ENCODE results near the gene BPIFB3. TPM values are rescaled to one million over a fixed set of nuclear protein-coding genes. Genes with fewer than 3 reads are reported as not detected.

Gene BPIFB3
- total RNA-seq, 1 experiment from 2014 or later = not detected

DNA sequence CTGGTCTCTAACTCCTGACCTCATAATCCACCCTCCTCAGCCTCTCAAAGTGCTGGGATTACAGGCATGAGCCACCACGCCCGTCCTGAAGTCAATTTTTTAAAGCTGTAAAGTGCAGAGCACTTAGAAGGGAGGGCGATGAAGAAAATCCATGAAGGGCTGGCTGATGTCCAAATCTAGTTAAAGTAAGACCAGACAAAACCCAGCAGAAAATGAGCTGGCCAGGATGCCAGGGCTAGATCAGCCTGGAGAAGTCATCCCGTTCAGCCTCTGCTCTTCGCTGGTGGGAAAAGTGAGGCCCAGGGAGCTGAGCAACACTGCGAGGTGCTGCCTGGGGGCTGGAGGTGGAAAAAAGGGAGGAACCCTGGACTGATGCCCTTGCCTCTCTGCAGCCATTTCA lies 28.8 kb downstream of the BPIFB3 start:
- Mint-ChIP-seq H3K36me3 (ENCODE audit: insufficient read depth, unreplicated experiment) (no peaks in the 10 kb centered on the region), H3K9me3 (ENCODE audit: unreplicated experiment) (no peaks in the 10 kb centered on the region), H3K4me3 (ENCODE audit: unreplicated experiment) (no peak overlapping the region), H3K4me1 (ENCODE audit: low read depth, unreplicated experiment) (no peaks in the 10 kb centered on the region), H3K27ac (ENCODE audit: unreplicated experiment) (no peak overlapping the region), H3K27me3 (ENCODE audit: insufficient read depth, unreplicated experiment) (peaks cover 23% of the 10 kb centered on the region)
- ChIA-PET CTCF (interaction anchor here (1.1 kb wide), 1 partner anchor 304 kb away, joined by 3 read pairs; no protein-coding TSS in a partner anchor), POLR2A (interaction anchor here (0.7 kb wide), 1 partner anchor 224 kb away, joined by 3 read pairs; the partner anchor contains the start of gene EFCAB8)
- no peak for DNase-seq
- H3K4me3 ChIP-seq (ENCODE audit: low read depth, low read length) = no peak overlapping the region
- intact Hi-C loops (cut with micrococcal nuclease; ENCODE audit: unreplicated experiment) = no loop called here
- H3K4me1 ChIP-seq = no peaks in the 10 kb centered on the region
- no peaks in the 10 kb centered on the region for H3K9me3 ChIP-seq
- no peak for TF ChIP-seq CTCF (IDR thresholded peaks at IDR 0.05; ENCODE audit: insufficient read depth in 1 of 2, low read depth in 1 of 2, low read length in 1 of 2, severe bottlenecking in 1 of 2, unreplicated experiment in 1 of 2)
- H3K27me3 ChIP-seq (replicated peaks; ENCODE audit: control insufficient read depth, insufficient read depth, low read length) = no peaks in the 10 kb centered on the region
- no peaks in the 10 kb centered on the region for H3K36me3 ChIP-seq (ENCODE audit: control insufficient read depth, insufficient read depth, low read length)
- no TSS peak for BruUV-seq (replicated peaks)

GRCh38 chr20:33083544-33084340 lies 30.0 kb downstream of the BPIFB3 start:
- H3K4me1 Mint-ChIP-seq (ENCODE audit: low read depth, unreplicated experiment) = no peaks in the 10 kb centered on the region
- H3K4me3 Mint-ChIP-seq (ENCODE audit: unreplicated experiment) = no peak overlapping the region
- CTCF ChIA-PET = no interaction called here
- no peak for TF ChIP-seq CTCF (IDR thresholded peaks at IDR 0.05; ENCODE audit: insufficient read depth in 1 of 2, low read depth in 1 of 2, low read length in 1 of 2, severe bottlenecking in 1 of 2, unreplicated experiment in 1 of 2)
- no peaks in the 10 kb centered on the region for H3K36me3 ChIP-seq (ENCODE audit: control insufficient read depth, insufficient read depth, low read length)
- no peak overlapping the region for H3K4me3 ChIP-seq (ENCODE audit: low read depth, low read length)
- POLR2A ChIA-PET = no interaction called here
- no TSS peak for BruUV-seq (replicated peaks)
- H3K9me3 Mint-ChIP-seq (ENCODE audit: unreplicated experiment) = no peaks in the 10 kb centered on the region
- intact Hi-C loops (cut with micrococcal nuclease; ENCODE audit: unreplicated experiment) = no loop called here
- no peaks in the 10 kb centered on the region for H3K9me3 ChIP-seq
- H3K27me3 ChIP-seq (replicated peaks; ENCODE audit: control insufficient read depth, insufficient read depth, low read length) = no peaks in the 10 kb centered on the region; the same call in 1 of the 2 replicates
- H3K27me3 Mint-ChIP-seq (ENCODE audit: insufficient read depth, unreplicated experiment) = peaks cover 20% of the 10 kb centered on the region
- no peak overlapping the region for H3K27ac Mint-ChIP-seq (ENCODE audit: unreplicated experiment)
- H3K4me1 ChIP-seq = no peaks in the 10 kb centered on the region
- H3K36me3 Mint-ChIP-seq (ENCODE audit: insufficient read depth, unreplicated experiment) = no peaks in the 10 kb centered on the region
- DNase-seq = no peak

- no peaks in the 10 kb centered on the region; the same call in 1 of the 2 replicates for H3K27me3 ChIP-seq (replicated peaks; ENCODE audit: control insufficient read depth, insufficient read depth, low read length)
- no peaks in the 10 kb centered on the region for H3K4me1 Mint-ChIP-seq (ENCODE audit: low read depth, unreplicated experiment)
- H3K4me1 ChIP-seq = no peaks in the 10 kb centered on the region
- no peak for TF ChIP-seq CTCF (IDR thresholded peaks at IDR 0.05; ENCODE audit: insufficient read depth in 1 of 2, low read depth in 1 of 2, low read length in 1 of 2, severe bottlenecking in 1 of 2, unreplicated experiment in 1 of 2)
- H3K36me3 ChIP-seq (ENCODE audit: control insufficient read depth, insufficient read depth, low read length) = no peaks in the 10 kb centered on the region
- no peaks in the 10 kb centered on the region for H3K9me3 ChIP-seq
- DNase-seq = no peak
- no peak overlapping the region for H3K4me3 Mint-ChIP-seq (ENCODE audit: unreplicated experiment)
- CTCF ChIA-PET = interaction anchor here (1.8 kb wide), 1 partner anchor 11 kb away, joined by 6 read pairs; no protein-coding TSS in a partner anchor
- POLR2A ChIA-PET = no interaction called here
- H3K9me3 Mint-ChIP-seq (ENCODE audit: unreplicated experiment) = no peaks in the 10 kb centered on the region
- BruUV-seq (replicated peaks) = no TSS peak
- H3K4me3 ChIP-seq (ENCODE audit: low read depth, low read length) = no peak overlapping the region
- no peak overlapping the region for H3K27ac Mint-ChIP-seq (ENCODE audit: unreplicated experiment)
- peaks cover 18% of the 10 kb centered on the region for H3K27me3 Mint-ChIP-seq (ENCODE audit: insufficient read depth, unreplicated experiment)
- no peaks in the 10 kb centered on the region for H3K36me3 Mint-ChIP-seq (ENCODE audit: insufficient read depth, unreplicated experiment)
- intact Hi-C loops (cut with micrococcal nuclease; ENCODE audit: unreplicated experiment) = no loop called here
These were observed 31.0 kb downstream of the BPIFB3 start for GRCh38 chr20:33084722-33085121.

Measured in Caco-2 (cell line).